ENCODE data around the gene SBNO2. TPM values are rescaled to one million over a fixed set of nuclear protein-coding genes. Genes with fewer than 3 reads are reported as not detected.

Gene SBNO2
- total RNA-seq, 1 donor from 2014 or later, result 48.8 TPM

DNA sequence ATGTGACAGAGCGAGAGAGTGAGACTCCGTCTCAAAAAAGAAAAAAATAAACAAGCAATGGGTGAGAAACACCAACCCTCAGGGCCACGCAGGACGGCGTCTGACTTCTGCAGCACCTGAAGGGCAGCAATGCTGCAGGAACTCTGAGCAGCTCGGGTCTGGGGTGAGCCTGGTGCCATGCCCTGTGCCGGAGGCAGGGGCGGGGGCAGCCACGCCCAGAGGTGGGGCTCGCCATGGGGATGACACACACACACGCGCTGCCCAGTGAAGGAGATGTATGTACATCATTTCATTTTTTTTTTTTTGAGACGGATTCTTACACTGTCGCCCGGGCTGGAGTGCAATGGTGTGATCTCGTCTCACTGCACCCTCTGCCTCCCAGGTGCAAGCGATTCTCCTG lies 46.0 kb downstream of the SBNO2 start:
- Histone ChIP-seq H3K36me3 (ENCODE audit: control insufficient read depth, insufficient read depth, low read length) (peaks cover 7% of the 10 kb centered on the region), H3K4me3 (ENCODE audit: low read depth, low read length) (no peak overlapping the region), H3K27me3 (ENCODE audit: control insufficient read depth, insufficient read depth, low read length) (no peaks in the 10 kb centered on the region)
- TF ChIP-seq, protein P1, sequence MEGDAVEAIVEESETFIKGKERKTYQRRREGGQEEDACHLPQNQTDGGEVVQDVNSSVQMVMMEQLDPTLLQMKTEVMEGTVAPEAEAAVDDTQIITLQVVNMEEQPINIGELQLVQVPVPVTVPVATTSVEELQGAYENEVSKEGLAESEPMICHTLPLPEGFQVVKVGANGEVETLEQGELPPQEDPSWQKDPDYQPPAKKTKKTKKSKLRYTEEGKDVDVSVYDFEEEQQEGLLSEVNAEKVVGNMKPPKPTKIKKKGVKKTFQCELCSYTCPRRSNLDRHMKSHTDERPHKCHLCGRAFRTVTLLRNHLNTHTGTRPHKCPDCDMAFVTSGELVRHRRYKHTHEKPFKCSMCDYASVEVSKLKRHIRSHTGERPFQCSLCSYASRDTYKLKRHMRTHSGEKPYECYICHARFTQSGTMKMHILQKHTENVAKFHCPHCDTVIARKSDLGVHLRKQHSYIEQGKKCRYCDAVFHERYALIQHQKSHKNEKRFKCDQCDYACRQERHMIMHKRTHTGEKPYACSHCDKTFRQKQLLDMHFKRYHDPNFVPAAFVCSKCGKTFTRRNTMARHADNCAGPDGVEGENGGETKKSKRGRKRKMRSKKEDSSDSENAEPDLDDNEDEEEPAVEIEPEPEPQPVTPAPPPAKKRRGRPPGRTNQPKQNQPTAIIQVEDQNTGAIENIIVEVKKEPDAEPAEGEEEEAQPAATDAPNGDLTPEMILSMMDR (IDR thresholded peaks at IDR 0.05; ENCODE audit: insufficient read depth, low read length, poor library complexity, severe bottlenecking), result no peak
- no peak for DNase-seq (ENCODE audit: low read depth)

DNA sequence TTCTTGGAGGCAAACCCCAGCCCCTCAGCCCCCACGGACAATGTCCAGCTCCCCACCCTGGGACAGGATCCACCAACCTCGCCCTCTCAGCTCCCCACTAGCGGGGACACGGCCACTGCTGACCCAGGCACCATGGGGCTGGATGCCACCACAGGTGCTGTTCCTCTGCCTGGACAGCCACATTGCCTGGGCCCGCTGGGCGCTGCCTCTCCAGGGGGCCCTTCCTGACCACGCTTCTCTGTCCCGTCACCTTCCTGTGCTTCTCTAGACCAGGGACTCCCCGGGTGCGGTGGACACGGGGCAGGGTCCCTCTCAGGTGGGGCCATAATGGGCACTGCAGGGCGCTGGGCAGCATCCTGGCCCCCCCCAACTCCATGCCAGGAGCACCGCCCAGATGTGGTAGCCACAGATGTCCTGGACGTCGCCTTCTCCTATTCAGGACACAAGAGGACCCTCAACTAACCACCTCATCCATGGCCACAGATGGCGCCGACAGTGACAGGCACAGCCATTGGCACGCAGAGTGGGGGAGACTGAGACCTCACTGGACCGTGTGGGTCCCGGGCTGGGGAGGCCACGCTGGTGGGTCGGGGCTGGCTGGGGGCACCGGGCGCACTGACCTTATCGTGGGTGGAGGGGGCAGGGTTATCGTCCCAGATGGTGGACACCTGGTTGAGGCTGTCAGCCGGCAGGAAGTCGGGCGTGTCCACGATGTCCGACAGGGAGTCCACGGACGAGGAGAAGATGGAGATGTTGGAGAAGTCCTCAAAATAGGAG lies 46.9 kb downstream of the SBNO2 start:
- DNase-seq (ENCODE audit: low read depth), result no peak
- Histone ChIP-seq H3K36me3 (ENCODE audit: control insufficient read depth, insufficient read depth, low read length) (peaks cover 10% of the 10 kb centered on the region), H3K27me3 (ENCODE audit: control insufficient read depth, insufficient read depth, low read length) (no peaks in the 10 kb centered on the region), H3K4me3 (ENCODE audit: low read depth, low read length) (no peak overlapping the region)
- TF ChIP-seq, protein P1 (IDR thresholded peaks at IDR 0.05; ENCODE audit: insufficient read depth, low read length, poor library complexity, severe bottlenecking), result no peak

DNA sequence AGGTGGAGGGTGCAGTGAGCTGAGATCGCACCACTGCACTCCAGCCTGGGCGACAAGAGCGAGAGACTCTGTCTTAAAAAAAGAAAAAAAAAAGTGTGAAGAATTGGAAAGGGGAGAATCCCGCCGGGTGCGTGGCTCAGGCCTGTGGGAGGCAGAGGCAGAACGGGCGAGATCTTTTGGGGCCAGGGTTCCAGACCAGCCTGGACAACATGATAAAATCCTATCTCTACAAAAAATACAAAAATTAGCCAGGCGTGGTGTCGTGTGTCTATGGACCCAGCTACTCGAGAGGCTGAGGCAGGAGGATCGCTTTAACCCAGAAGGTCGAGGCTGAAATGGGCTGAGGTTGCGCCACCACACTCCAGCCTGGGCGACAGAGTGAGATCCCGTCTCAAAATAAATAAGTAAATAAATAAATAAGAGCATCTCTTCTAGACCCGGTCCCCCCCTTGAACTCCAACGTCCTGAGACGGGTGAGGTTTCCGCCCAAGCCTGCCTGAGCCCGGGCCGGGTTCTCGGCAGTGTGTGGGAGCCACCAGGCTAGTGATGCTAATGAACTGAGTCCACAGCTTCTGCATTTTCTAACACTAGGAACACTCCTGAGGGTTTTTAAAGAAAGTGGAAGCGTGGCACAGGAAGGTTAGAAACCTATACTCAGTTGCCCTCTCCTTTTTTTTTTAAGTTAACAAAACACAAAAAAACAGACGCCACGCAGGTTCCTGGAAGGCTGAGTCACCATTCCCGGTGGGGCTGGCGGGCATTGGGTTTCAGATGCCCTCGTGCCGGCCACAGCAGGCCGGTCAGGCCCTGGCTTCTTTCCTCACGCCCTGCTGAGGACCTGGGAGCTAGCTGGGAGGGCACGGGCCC lies 48.2 kb downstream of the SBNO2 start:
- peaks cover 13% of the 10 kb centered on the region for H3K36me3 ChIP-seq (ENCODE audit: control insufficient read depth, insufficient read depth, low read length)
- H3K27me3 ChIP-seq (ENCODE audit: control insufficient read depth, insufficient read depth, low read length), result no peaks in the 10 kb centered on the region
- TF ChIP-seq, protein P1 (IDR thresholded peaks at IDR 0.05; ENCODE audit: insufficient read depth, low read length, poor library complexity, severe bottlenecking), result no peak
- no peak for DNase-seq (ENCODE audit: low read depth)
- H3K4me3 ChIP-seq (ENCODE audit: low read depth, low read length), result no peak overlapping the region

DNA sequence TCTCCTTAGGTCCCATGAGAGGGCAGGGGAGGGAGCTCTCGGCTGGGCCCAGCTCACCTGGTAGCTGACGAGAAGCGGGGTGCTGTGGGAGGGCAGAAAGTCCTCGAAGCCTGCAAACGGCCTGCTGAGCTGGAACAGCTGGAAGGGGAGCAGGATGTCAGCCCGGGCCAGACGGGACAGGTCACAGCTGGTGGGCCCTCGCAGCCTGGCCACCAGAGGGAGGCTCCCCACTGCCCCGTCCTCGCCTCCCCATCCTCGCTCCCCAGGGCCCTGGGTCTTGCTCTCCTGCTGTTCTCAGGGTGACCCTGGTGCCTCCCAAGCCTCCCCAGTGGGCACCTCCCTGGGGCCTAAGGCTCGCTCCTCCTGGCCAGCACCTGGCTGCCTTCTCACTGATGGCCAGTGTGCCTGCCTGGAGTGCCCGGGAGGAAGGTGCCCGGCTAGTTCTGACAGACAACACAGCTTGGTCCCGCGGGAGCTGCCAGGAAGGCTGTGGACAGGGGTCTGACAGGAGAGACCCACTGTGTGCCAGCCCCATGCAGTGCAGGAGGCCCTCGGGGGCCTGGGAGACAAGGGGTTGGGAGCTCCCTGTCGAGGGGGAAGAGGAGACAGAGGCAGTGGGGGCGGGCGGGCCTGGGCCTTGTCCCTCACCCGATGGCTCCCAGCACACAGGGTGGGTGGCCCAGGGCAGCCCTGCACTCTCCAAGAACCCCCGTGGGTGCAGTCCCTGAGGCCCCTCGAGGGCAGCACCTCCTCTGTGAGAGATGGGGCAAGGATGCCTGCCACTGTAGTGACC lies 50.0 kb downstream of the SBNO2 start:
- TF ChIP-seq, protein P1 (IDR thresholded peaks at IDR 0.05; ENCODE audit: insufficient read depth, low read length, poor library complexity, severe bottlenecking), result no peak
- Histone ChIP-seq H3K4me3 (ENCODE audit: low read depth, low read length) (no peak overlapping the region), H3K27me3 (ENCODE audit: control insufficient read depth, insufficient read depth, low read length) (no peaks in the 10 kb centered on the region), H3K36me3 (ENCODE audit: control insufficient read depth, insufficient read depth, low read length) (peaks cover 13% of the 10 kb centered on the region)
- no peak for DNase-seq (ENCODE audit: low read depth)

DNA sequence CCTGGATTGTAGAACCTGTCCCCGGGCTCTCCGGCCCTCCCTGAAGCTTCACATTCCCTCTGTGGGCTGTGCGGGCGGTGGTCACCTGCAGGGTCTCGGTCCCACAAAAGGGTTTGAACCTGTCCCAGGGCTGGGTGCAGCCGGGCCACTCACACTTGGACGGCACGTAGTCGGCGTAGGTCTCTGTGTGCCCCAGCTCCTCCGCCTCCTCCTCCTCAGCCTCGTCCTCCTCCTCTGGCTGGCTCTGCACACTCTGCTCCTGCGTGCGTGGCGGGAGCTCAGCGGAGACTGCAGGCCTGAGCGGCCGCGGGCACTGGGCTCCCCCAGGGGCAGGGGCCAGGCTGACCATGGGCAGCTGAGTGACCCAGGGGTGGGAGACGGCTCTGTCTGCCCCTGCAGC lies 50.7 kb downstream of the SBNO2 start:
- DNase-seq (ENCODE audit: low read depth), result no peak
- TF ChIP-seq, protein P1 (IDR thresholded peaks at IDR 0.05; ENCODE audit: insufficient read depth, low read length, poor library complexity, severe bottlenecking), result no peak
- no peaks in the 10 kb centered on the region for H3K27me3 ChIP-seq (ENCODE audit: control insufficient read depth, insufficient read depth, low read length)
- H3K4me3 ChIP-seq (ENCODE audit: low read depth, low read length), result no peak overlapping the region
- H3K36me3 ChIP-seq (ENCODE audit: control insufficient read depth, insufficient read depth, low read length), result peaks cover 13% of the 10 kb centered on the region

Measured in kidney epithelial cell (primary cell).